A549 treated with DMSO at 1 μM for 4 hours (cell line): ENCODE measurements around the gene TAT. TPM values are rescaled to one million over a fixed set of nuclear protein-coding genes. Genes with fewer than 3 reads are reported as not detected.

ENCODE experiments used
- total RNA-seq: library from RNA; stranded (reverse); fragments of 200-300 nt; extraction: Qiagen RNA extraction; gene quantifications from 5 replicates; pipeline ENCODE4 v1.2.3, GENCODE V29; 2022; ENCODE audit warnings: low read depth

Gene TAT
- total RNA-seq = 0.05 to 0.11 TPM (median 0.07 TPM) in 3 of 5 replicates, not detected in the others

DNA sequence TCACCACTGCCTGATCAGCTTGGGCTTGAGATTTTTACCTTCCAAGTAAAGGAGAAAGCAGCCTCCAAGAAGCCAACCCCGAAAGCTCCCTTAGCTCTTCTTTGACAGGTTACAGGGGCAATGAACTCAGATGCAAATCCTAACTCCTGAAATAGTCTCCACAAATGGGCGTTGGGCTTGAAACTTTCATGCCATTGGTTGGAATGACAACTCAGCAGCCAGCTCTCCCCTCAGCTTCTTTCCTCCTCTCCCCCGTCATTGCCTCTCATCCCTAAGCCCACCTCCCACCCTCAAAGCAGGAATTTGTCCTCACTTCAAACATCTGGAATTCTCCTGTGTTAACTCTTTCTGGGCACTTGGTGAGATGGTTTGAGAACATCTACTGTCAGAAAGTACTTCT, at the start of gene TAT:
Gene TAT (minus strand): TSS at position 122 of the 400 bp plus-strand sequence. CDS start 677 bp downstream, outside the sequence.

DNA sequence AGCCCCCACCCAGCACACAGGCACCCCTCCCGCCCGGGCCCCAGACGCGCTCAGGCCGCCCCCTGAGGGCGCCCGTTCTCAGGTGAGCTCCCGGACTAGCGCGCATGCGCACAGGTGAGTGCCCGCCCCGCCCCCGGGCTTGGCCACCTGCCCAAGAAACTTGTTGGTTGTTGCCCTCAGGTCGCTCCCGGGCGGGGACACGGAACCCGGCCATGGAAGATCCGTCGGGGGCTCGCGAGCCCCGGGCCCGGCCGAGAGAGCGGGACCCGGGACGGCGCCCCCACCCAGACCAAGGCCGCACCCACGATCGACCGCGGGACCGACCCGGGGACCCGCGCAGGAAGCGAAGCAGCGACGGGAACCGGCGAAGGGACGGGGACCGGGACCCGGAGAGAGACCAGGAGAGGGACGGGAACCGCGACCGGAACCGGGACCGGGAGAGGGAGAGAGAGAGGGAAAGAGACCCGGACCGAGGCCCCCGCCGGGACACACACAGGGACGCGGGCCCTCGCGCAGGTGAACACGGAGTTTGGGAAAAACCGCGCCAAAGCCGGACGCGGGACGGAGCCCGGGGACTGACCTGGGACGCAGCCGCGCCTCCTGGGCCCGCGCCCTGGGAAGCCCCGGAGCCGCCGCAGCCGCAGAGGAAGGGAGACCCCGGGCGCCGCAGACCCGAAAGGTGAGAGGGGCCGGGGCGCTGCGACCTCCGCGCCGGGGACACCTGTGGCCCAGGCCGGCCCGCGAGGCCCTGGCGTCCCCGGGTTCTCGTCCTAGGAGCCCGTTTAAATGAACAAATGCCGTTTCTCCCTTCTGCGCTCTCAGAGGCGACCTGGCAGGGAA, 49.3 kb upstream of the TAT start, which contains the start of gene MARVELD3:
Gene MARVELD3 (plus strand): TSS at position 167 of the 840 bp plus-strand sequence. CDS start 46 bp downstream, at position 213.

DNA sequence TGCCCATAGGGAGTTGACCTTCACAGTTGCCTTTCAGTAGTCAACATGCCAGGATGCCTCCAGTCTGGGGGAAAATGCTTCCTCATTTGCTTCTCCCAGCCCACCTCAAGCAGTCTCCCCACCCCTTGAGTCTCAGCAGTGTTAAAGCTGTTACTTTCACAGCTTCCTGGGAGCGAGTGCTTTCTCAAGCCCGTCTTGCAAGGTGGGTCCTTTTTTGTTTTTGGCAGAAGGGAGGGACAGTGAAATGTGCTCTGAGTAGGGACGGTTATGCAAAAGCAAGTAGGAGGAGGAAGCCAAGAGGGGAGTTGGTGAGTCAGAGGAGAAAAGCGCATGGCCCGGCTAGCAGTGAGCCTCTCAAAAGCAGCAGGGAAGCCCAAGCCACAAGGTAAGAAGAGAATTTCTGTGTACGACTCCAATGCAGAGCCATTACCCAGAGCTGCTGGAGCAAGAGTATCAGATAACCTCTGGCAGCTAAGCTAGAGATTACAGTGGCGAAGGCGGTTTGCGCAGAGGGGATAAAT, 50.7 kb downstream of the TAT start, which contains the start of gene CHST4:
Gene CHST4 (plus strand): TSS at position 316 of the 521 bp plus-strand sequence. CDS start 10,252 bp downstream, outside the sequence.

Other genes starting within 250 kb of the TAT start
- 5.8 to 10.9 TPM (median 7.4 TPM) in 5 replicates for gene CALB2, start 218.4 kb downstream of the TAT start, total RNA-seq
- not detected in 5 replicates for gene TLE7, start 135.0 kb downstream of the TAT start, total RNA-seq
- 5.3 to 7.5 TPM (median 5.4 TPM) in 5 replicates for gene ZNF23, start 114.8 kb downstream of the TAT start, total RNA-seq
- gene ZNF19, start 87.8 kb downstream of the TAT start, total RNA-seq = 1.3 to 2.6 TPM (median 2.0 TPM) in 5 replicates
- 0.06 to 0.15 TPM (median 0.08 TPM) in 3 of 5 replicates, not detected in the others for gene CHST4, start 50.7 kb downstream of the TAT start, total RNA-seq
- 0.24 to 0.51 TPM (median 0.28 TPM) in 5 replicates for gene MARVELD3, start 49.1 kb upstream of the TAT start, total RNA-seq
- gene PHLPP2, start 147.6 kb upstream of the TAT start, total RNA-seq = 9.4 to 11.5 TPM (median 10.9 TPM) in 5 replicates
- gene AP1G1, start 231.7 kb upstream of the TAT start, total RNA-seq = 48.2 to 58.8 TPM (median 53.1 TPM) in 5 replicates